GM15510 (cell line): ENCODE data around the gene KIF26B.

Source experiments
- POLR2A ChIP-seq: IDR thresholded peaks from 3 replicates; pipeline ENCODE4 v1.6.1; 2011; ENCODE audit warnings: borderline replicate concordance; ENCODE audit not compliant: insufficient read length; ENCODE audit errors: extremely low read depth

Gene KIF26B

DNA sequence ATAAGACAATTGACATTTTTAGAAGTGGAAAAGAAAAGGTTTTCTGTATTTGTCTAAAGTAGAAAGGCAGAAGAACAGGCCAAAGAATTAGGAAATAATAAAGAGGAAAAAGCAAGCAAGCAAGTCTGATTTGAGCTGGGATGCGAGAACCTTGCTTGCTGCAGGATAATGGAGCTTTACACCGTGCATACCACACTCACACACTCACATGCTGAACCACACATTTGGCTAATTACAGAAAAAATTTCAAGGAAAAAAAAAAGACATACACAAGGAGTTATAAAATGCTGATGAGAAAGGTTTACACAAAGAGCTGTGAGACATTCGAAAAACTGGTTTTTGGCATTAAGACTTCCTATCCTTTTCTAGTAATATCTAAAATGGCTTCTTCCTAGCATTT lies 593.9 kb downstream of the KIF26B start:
- TF ChIP-seq POLR2A = no peak

DNA sequence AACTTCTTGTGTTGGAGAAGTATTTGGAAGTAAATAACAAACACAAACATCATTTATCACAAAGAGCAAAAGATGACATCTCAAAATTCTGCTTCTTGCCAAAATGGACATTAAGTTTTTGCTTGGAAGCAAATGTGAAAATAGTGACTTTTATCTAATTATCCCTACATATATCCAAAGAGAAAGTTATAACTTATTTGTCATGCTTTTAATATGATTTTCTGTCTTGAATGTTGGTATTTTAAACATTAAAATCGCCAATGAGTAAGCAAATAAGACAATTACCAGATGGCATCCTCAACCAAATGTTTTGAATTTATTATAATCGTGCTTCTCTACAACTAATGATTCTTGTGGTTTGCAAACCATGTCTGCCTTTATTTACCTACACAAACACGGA lies 594.3 kb downstream of the KIF26B start:
- no peak for TF ChIP-seq POLR2A

DNA sequence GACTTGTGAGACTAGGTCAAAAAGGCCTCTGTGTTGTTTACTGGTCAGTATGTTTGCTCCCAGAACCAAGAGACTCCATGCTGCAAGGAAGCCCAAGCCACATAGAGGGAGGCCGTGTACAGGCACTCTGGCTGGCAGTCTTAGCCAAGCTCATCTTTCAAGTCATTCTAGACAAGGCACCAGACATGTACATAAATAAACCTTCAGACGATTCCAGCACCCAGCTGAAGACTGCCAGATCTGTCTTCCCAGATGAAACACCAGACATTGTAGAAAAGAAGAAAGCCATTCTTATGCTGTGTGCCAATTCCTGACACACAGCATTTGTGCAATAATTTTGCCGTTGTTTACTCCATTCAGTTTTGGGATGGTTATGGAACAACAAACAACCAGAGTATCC lies 595.5 kb downstream of the KIF26B start:
- TF ChIP-seq POLR2A = no peak

DNA sequence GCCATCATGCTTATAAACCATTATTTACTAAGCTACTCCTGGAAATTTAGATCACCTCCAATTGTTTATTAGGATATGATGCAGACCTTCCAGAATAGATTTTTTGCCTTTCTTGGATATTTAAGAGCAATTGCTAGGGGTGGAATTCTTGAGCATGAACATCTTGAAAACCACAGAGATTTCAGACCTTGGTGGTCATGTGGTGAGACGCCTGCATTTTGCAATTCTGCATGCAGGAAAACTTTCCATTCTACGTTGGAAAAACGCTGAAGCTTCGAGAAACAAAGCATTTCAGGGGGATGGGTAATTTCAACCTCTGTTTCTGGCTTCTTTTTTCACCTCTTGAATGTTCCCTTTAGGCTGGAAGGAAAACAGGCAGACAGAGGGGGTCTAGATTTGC lies 596.3 kb downstream of the KIF26B start:
- TF ChIP-seq POLR2A = no peak

DNA sequence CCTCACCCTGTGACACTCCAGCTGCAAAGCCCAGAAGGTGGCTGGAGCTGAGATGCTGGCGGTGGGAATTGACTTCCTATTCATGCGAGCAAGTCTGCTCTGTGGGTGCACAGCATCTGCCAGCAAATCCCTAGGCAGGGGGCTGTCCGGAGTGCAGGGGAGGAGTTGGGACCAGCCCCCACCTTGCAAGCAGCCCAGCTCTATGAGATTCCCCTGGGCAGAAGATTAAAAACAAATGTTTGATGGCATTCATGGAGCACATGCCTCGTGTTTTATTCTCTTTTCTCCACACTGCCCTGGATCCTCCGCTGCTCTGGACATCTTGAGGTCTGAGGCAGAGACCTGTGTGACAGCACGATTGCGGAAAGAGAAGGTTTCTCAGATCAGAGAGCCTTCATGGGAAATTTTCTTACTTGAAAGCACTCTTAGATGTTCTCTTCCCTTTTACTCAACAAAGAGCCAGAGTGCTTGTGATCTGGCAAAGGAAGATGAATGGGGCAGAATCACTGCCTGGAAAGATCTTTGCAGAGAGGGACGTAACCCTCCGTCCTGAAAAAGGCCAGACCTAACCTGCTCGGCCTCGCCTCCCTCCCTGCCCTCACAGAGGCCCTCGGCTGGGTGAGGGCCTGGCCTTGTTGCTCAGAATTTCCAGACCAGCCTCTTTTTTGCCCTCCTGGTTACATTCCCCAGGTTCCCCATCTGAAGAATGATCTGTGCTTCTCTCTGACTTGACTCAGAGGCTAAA lies 597.1 kb downstream of the KIF26B start:
- no peak for TF ChIP-seq POLR2A

DNA sequence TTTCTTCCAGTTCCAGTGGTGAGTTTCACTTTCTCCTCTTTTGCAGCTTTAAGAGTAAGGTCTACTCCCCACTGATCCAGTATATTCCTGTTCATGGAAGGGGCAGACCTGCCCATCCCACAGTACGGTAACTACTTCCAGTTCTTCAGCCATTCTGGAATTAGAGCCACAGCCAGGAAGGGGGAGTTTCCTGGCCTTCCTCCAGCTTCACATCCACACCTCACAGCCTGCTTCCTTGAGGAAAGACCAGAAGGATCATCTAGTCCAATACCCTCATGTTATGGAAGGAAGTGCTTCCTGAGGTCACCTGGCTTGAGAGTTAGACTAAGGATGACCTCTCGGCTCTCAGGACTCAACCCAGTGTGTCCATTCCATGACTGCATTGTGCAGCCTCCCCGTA lies 597.8 kb downstream of the KIF26B start:
- TF ChIP-seq POLR2A = no peak

DNA sequence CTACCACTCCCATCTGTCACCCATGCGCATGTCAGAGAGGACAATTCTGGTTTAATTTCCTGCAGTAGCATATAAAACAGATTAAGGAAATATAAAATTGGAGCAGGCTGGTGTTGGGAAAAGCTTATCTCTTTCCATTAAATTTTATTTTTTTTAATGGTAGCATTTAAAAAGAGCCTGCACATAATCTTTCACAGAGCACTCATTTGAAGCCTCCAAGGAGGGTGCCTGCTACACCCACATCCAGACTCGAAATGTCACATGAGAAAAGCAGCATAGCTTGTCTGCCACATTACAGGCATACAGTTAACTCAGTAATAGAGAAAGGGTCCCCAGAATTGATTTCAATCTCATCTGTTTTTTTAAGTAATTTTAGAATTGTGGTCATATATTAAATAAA lies 599.0 kb downstream of the KIF26B start:
- no peak for TF ChIP-seq POLR2A

DNA sequence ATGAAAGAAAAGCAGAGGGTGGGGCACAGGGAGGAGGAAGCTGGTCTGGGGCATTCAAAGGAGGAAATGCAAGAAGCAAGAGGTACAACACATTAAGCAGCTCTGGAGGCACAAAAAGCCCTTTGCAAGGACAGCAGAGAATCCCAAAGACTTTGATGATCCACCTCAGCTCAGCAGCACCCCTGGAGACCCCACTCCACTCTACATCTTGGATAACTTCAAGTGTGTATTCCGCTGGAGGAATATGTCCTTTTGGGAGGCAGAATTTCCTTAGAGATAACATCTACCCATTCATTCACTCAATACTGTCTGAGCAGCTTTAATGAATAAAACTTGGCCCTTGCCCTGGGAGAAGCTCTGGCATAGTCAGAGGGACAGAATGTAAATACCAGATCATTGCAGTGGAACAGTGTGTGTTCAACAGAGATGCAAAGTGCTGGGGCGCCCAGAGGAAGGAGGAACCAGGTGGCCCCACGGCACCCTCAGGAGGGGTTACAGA lies 599.7 kb downstream of the KIF26B start:
- no peak for TF ChIP-seq POLR2A
